ENCODE measurements around the gene MEIS2. TPM values are rescaled to one million over a fixed set of nuclear protein-coding genes. Genes with fewer than 3 reads are reported as not detected.

MEIS2 gene
- polyA plus RNA-seq, 4 donors: 123 to 164 (median 145) TPM

DNA sequence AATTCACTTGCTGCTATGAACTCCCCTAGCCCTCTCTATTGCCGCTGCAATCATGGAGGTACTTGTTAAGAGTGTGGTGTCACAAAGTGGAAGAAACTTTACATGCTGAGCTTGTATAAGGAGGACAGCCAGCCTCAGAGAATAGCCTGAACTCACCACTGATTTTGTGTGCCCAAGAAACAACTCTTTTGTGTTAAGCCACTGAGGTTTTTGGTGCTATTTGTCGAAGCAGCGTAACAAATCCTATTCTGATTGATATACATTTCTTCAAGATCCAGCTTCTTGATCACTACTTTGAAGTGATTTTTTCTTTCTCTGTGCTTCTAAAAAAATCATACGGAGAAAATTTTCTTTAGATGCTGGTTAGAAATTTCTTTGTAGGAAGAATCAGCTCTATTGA, 132.4 kb downstream of the MEIS2 start:
- no peak for DNase-seq (ENCODE audit: low read depth in 4 of 4, low spot score in 3 of 4)

DNA sequence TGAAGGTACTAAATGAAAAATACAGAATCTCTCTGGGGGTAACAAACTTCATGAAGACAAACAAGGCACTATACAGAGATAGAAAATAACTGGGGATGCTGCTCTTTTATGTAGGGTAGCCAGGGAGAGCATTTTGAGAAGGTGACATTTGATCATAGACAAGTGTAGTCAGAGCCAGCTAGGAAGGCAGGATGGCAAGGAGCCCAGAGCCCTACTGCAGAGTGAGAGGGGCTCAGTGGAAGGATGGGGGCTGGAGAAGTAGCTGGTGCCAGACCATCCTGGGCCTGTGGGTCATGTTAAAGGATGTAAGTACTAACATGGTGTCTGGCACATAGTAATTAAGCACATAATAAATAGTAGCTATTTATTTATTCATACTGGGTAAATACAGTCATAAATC, 133.6 kb downstream of the MEIS2 start:
- no peak for DNase-seq (ENCODE audit: low read depth in 4 of 4, low spot score in 3 of 4)

DNA sequence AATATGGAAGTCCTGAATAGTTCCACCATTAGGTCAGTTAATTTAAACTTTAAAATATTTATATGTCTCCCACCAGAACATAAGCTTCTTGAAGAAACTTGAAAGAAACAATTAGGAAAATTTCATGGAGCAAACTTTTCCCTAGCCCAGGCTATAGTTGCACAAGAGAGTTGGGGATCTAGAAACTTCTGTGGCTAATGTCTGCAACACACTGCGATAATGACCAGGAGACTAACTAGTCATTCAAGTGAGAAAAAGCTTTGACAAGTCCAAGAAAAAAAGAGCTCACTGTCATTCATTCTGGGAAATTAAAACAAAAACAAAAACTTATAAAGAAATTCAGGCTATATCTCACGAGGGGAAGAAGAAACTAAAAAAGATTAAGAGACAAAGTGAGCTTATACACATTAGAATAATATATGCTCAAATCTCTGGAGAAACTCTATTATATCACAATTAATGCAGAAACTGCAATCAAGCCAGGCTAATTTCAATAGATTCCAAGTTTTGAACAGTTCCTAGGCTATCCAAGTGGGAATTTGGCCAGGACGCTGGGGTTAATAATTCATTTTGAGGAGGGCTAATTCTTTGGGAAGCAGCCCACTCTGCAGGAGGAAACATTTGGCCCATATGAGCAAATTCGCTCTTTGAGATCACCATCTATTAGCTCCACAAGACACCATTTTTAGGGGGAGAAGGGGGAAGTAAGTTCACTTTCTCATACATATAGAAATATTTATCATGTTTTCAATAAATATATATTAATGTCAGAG, 134.6 kb downstream of the MEIS2 start:
- DNase-seq (ENCODE audit: low read depth in 4 of 4, low spot score in 3 of 4): no peak

DNA sequence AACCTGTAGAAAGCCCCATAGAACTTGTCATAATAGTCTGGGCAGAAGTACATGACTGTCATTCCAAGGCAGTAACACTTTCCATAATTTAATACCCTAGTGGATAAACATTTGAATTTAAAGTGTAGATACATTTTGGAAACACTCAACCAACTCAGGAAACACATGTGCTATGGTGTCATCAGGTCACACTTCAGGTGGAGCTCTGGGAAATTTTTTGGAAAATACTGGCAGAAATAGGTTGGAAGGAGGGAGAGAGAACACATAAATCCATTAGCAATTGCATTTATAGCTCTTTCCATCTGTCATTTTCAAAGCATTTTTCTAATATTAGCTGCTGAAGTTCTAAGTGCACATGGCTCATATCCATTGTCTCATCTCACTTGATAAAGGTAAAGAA, 135.7 kb downstream of the MEIS2 start:
- no peak for DNase-seq (ENCODE audit: low read depth in 4 of 4, low spot score in 3 of 4)

DNA sequence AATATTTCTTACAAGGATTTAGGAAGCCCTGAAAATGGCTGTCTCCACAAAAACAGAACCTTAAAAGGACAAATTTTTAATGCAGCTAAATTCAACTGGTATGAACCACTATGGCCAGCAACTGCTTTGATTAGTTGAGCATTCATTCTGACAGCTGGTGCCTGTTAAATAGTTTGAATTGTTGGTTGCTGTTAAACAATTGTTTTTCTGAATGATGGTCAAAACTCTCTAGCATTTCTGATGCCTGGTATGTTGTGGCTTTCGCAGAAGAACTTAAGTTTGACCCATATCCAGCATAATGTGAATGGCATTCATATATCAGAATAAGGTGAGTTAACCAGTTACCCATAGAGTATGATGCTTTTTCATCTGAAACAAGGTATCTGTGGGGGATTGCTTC, 138.4 kb downstream of the MEIS2 start:
- no peak for DNase-seq (ENCODE audit: low read depth in 4 of 4, low spot score in 3 of 4)

DNA sequence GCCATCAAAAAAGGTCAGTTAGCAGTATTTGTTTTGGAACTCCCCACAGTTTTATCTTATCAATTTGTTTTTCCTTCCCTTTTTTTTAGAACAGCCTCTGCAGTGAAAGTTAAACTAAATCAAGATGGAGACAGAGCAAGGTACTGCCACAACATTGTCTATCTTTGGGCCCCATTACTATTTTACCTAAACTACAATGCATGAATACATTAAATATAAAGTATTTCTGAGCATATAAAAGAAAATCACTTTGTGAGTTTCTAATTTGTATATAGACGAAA, 139.5 kb downstream of the MEIS2 start:
- DNase-seq (ENCODE audit: low read depth in 4 of 4, low spot score in 3 of 4): no peak

DNA sequence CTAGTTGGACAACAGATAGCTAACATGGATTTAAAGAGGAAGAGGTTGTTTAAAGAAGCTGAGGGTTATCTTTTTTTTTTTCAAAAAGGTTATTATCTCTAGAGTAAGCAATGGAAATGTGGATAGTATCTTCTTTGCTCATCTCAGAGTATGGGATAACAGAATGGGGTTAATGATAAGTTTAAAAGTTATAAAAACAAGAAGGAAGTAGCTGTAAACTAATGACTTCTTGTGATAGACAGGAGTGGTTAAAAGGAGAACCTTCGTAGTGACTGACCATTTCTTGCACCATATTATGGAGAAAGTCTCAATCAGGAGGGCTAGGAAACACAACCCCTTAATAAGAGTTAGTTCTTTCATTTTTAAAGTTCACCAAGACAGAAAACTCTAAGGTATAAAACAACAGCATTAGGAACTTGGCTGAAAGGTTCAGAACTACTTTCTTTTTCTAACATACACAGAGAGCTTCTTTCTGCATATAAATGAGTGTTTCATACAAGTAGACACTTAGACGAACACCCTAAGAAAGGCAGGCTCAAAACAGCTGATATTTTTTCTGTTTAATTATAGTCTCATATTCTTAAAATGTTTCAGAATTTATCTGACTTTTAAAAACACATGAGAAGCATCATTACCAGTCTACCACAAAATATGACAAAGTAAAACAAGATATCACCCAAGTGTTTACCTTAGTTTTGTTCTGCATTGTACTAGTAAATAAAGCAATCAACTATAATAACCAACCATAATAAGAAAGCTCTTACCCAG, 140.0 kb downstream of the MEIS2 start:
- DNase-seq (ENCODE audit: low read depth in 4 of 4, low spot score in 3 of 4): no peak

DNA sequence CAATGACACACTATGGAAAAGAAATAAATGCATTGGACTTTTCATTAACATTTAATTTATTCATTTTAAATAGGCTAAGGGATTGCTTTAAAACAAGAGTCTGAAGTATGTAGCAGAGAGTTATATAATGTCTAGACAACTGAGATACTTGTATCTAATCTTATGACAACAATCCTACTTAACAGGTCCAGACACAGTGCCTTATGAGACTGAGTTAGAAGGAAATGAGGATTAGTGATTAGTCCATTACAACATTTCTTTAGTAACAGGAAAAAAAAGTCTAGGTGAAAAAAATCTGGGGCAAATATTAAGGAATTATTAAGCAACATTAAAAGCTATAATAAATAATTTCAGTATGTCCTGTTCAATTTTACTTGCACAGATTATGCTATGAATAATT, 140.6 kb downstream of the MEIS2 start:
- DNase-seq (ENCODE audit: low read depth in 4 of 4, low spot score in 3 of 4): no peak

DNA sequence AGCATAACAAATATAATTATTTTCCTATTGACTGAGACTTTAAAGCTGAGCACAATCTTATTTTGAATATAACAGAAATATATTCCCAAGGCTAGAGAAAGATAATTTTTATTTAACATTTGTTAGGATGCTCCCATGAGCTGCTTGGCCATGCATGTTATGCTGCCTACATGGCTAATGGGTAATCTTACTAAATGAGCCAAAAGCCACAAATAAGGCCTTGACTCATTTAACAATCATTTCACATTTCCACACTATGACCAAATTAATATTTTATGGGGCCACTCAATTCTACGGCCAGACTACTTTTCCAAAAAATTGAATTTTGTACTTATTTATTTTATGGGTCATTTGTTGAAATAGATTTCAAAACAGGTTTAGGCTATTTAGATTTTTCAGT, 141.7 kb downstream of the MEIS2 start:
- no peak for DNase-seq (ENCODE audit: low read depth in 4 of 4, low spot score in 3 of 4)

DNA sequence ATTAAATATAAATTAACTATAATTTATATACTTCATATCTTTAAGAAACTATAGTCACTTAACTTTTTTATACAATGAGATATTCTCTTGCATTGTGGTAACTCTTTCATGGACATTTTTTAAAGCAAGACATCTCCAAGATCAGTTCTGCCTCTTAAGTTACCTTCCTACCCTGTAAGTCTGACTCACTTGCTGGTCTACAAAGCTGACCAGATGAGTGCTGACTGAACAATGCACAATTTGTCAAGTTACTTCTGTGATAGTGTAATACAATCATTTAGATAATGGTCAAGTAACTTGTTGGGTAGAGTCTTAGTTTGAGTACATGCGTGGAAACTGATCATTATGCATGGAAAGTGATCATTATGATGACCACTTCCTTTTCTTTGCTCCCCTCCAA, 145.9 kb downstream of the MEIS2 start:
- no peak for DNase-seq (ENCODE audit: low read depth in 4 of 4, low spot score in 3 of 4)

DNA sequence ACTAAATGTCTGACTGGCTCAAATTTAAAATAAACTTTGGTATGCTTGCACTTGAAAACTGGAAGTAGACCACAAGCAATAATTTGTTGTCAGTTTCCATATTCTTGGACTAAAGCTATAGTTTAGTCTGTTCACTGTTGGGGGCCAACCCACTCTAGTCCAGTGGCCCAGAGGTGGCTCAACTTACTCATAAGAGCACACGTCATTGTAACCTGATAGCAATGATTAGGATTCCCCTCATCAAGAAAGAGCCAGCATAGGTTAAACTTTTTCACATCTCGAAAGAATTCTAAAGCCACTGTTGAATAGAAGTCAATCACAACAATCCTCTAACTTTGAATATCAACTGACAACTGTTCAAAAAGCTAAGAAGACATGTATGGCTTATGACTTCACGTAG, 147.0 kb downstream of the MEIS2 start:
- DNase-seq (ENCODE audit: low read depth in 4 of 4, low spot score in 3 of 4): no peak

DNA sequence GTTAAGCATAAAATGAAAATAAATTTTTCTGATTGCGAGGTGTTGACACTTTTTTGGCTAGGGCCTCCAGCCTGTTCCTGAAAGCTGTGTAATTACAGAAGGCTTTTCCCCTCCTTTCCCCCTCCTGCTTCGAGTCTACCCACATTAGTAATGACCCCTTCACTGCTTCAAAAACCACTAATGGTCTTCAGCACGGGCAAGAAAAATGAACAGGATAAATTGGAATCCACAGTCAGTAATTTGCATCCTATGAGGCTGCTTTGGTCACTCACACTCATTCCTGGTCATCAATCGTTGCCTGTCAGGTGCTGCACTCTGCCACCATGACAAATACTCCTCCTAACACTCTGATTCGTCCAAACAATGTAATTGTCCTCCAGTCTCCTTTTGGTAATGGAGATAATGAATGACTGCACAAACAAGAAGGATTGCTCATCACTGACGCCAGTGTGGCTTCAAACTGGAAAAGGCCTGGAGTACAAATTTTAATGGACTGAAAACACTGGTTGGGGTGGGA, 148.6 kb downstream of the MEIS2 start:
- no peak for DNase-seq (ENCODE audit: low read depth in 4 of 4, low spot score in 3 of 4)

DNA sequence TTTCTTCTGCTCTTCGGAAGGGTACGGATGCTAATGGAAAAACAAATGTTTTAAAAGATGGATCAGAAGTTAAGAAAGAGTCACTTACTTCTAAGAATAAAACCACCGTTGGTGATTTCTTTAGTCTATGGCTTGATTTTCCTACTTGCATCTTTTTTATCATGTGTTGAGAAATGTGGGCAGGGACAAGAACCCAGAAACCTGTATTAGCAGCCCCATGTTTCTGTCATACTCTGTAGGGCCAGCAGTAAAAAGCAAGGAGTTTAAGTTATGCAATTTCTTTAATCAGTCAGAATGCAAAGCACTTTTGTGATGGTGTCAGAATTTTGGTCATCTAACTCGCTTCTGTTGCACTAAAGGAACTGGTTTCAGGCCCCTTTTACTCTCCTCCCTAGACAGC, 150.0 kb downstream of the MEIS2 start:
- no peak for DNase-seq (ENCODE audit: low read depth in 4 of 4, low spot score in 3 of 4)

DNA sequence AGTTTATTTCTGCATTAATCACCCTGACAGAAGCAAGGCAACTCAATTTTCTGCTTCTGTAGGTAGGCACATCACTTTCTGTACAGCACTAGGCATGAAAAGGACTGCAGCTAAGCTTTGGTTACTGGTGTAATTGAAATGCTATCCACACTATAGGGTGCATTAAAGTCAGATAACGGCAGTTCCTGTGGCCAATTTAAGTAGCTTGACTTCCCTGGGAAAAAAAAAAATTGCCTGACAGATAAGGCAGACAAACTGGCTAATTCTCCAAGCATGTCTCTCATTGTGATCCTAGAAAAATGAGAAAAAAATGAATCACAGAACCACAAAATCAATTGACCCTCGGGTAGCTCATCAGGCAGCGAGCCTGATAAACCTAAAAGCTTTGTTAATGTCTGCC, 151.4 kb downstream of the MEIS2 start:
- no peak for DNase-seq (ENCODE audit: low read depth in 4 of 4, low spot score in 3 of 4)

DNA sequence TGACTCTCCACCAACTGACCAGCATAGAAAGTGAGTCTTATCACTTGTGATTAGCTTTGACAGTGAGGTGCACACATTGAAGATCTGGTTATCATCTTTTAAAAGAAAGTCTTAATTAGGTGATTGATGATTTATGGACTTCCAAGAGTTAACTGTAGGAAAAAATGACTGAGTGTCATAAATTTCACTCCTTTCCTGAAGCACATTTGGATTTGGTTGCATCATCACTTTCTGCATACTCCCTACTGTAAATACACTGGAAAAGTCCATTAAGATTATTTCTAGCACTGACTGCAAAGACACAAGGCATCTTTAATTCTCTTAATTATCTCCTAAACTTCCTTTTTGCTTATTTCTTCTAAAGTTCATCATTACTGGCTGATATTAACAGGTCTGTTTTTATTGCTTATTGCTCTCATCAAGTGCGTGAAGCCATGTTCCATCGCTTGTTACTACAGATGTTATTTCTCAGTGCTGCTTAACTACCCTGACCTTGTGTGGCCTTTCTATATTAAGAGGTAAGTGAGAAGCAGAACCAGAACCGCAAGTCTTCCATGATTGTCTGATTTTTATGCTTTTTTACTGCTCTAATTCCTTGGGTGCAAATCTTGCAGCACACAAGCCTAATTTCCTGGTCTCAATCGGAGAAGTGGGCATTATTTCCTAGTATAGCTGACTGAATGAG, 153.2 kb downstream of the MEIS2 start:
- no peak for DNase-seq (ENCODE audit: low read depth in 4 of 4, low spot score in 3 of 4)

DNA sequence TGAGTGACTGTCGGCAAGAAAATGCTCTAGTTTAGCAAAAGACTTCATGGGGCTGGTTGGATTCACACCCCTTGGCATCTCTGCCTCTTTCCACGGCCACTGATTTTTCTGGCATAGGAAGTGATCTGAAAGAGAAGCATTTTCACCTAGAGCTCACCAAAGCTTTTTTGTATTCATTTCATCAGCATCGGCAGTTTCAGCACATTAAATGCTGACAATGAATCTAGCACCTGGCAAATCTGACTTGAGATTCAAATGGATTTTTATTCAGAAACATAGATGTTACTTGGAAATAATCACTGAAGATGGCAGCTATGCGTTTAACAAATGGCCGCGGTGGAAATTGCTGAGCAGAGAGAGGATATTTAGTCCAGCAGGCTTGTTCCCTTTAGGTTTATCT, 155.9 kb downstream of the MEIS2 start:
- no peak for DNase-seq (ENCODE audit: low read depth in 4 of 4, low spot score in 3 of 4)

DNA sequence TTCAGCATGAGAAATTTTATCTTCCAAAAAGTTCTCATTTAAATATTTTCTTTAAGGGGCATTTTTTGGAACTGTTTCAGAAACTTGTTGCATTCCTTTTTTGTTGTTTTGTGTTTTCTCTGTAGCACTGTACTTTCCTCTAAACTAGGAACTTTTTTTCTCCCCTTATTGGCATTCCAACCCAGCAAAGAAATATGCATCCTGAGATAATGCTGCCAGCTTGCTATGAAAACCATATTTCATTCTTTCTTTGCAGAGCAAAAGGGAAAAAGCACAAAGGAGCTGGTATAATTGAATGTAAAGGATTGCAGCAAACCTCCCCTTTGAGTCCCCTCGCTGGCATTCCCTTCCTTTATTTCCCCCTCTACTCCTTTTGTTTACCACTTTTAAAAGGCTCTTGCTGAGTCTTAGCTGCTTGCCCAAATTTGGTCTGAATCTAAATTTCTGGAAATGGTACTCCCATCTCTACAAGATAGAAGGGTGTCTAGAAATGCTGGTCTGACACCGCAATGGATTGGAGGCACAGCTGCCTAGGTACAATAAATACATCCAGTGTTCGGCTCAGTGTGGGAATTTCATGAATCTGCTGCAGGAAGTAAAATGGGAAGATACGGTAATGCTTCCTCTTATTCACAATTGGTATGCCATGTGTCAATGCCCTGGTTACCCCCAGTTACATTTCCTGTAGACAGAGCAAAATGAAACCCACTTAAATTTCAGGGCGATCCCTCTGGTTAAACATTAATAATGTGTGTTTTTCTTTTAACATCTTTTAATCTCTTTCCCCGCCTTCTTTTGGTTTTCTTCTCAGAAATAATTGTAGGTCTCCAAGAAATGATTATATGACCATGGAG, 156.6 kb downstream of the MEIS2 start:
- no peak for DNase-seq (ENCODE audit: low read depth in 4 of 4, low spot score in 3 of 4)

DNA sequence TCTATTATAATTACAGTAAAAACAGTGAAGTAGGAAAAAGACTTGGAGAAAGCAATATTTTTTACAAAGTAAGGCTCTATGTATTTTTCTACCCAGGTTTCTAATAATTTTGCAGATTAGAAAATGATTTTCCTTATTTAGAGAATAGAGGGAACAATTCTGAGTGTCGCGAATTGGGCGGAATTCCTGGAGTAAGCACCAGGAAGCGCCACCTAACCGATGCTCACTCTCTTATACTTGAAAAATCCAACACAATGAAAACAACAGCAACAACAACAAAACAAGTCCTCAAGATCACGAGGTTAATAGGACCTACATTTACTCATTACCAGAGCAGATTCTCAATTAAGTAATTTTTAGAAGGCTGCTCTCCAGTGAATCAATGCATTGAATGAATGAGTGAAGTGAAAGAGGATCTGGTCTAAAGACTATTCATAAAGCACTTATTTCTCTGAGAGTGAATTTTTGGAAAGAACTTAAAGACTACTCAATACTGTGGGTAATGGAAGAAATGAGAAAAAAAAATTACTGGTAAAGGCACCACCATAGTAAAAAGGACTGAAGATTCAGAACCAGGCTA, 158.0 kb downstream of the MEIS2 start:
- no peak for DNase-seq (ENCODE audit: low read depth in 4 of 4, low spot score in 3 of 4)

DNA sequence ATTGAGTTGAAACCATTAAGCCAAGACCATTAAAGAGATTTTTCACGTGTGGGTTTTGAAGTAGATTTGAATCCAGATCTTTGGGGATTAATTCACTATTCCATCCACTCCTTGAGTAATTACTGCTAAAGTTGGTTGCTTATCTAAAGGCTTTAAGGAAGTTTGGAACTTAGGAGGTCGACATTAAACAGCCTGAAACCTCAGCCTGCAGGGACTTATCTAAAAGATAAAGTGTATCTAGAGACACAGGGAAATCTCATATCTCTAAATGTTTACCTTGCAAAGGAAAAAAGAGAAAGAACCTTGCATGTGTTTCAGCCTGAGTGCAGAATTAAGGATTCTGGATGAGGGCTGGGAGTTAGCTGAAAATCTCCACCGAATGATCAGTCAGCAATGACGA, 158.6 kb downstream of the MEIS2 start:
- DNase-seq (ENCODE audit: low read depth in 4 of 4, low spot score in 3 of 4): no peak

DNA sequence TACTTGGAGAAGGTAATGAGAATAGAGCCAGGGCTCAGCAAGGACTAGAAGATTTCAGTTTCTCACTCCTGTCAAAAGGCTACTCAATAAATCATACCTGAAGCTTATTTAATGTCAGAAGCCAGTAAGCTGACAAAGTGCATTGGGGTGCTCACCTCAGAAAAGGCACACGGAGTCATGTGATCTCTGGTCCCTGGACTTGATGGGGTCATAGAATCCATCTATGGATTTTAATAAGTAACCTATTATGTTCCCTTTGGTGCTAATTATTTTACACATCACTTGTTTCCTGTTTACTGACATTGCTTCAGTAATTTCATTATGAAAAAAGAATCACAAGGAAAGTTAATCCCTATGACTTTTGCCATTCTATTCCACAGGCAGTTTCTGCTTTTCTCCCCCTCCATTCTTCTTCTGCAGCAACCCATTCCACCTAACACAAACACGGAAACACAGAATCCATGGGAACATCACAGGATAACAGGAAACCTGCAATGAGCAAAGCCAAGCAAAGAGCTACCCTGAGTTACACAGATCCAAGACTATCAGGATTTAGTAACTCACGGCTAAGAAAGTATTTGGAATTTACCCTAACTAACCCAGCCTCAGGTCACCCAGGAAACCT, 159.6 kb downstream of the MEIS2 start:
- no peak for DNase-seq (ENCODE audit: low read depth in 4 of 4, low spot score in 3 of 4)

Data from right renal pelvis (tissue), 4 donors.